Measurements from ENCODE around the gene S100A9.

The S100A9 gene

GRCh38 chr1:153361480-153362109, 3.9 kb downstream of the S100A9 start:
- DNase-seq, result no peak

GRCh38 chr1:153362187-153362775, 4.6 kb downstream of the S100A9 start:
- DNase-seq, result no peak

- DNase-seq, result no peak
Observed at GRCh38 chr1:153363641-153364040, 6.0 kb downstream of the S100A9 start.

GRCh38 chr1:153364156-153364555, 6.5 kb downstream of the S100A9 start:
- no peak for DNase-seq

- DNase-seq, result no peak
Observed at GRCh38 chr1:153364766-153365666, 7.4 kb downstream of the S100A9 start.

GRCh38 chr1:153365696-153366095, 8.0 kb downstream of the S100A9 start:
- no peak for DNase-seq

GRCh38 chr1:153366261-153366660, 8.6 kb downstream of the S100A9 start:
- no peak for DNase-seq

GRCh38 chr1:153367090-153367489, 9.4 kb downstream of the S100A9 start:
- DNase-seq, result no peak

- no peak for DNase-seq
Observed at GRCh38 chr1:153368495-153368894, 10.8 kb downstream of the S100A9 start.

- no peak for DNase-seq
Observed at GRCh38 chr1:153370146-153370545, 12.5 kb downstream of the S100A9 start.

GRCh38 chr1:153371231-153371630, 13.6 kb downstream of the S100A9 start:
- DNase-seq, result no peak

GRCh38 chr1:153372571-153372970, 14.9 kb downstream of the S100A9 start:
- DNase-seq, result no peak

GRCh38 chr1:153374071-153374470, 16.4 kb downstream of the S100A9 start:
- no peak for DNase-seq

- DNase-seq, result no peak
Observed at GRCh38 chr1:153375511-153375910, 17.9 kb downstream of the S100A9 start, which contains the start of gene S100A12. Gene S100A12, minus strand, starts transcription at chr1:153375621. Its CDS starts 1,029 bp downstream, at chr1:153374592.

GRCh38 chr1:153379591-153379990, 21.9 kb downstream of the S100A9 start:
- no peak for DNase-seq

- no peak for DNase-seq
Observed at GRCh38 chr1:153380711-153381110, 23.1 kb downstream of the S100A9 start.

GRCh38 chr1:153384958-153385580, 27.4 kb downstream of the S100A9 start:
- no peak for DNase-seq

- no peak for DNase-seq
Observed at GRCh38 chr1:153386500-153386901, 28.8 kb downstream of the S100A9 start.

GRCh38 chr1:153387001-153387400, 29.3 kb downstream of the S100A9 start:
- DNase-seq, result no peak

- no peak for DNase-seq
Observed at GRCh38 chr1:153387785-153388184, 30.1 kb downstream of the S100A9 start.

- no peak for DNase-seq
Observed at GRCh38 chr1:153389401-153389800, 31.7 kb downstream of the S100A9 start.

GRCh38 chr1:153389973-153390879, 32.6 kb downstream of the S100A9 start:
- no peak for DNase-seq
